ENCODE measurements around the gene CALHM5.

The CALHM5 gene

GRCh38 chr6:116556065-116556464 is 44.6 kb downstream of the CALHM5 start:
- DNase-seq, result no peak

- DNase-seq, result no peak
Measured at GRCh38 chr6:116556814-116557415, 45.5 kb downstream of the CALHM5 start.

GRCh38 chr6:116557893-116558292 is 46.5 kb downstream of the CALHM5 start:
- DNase-seq, result no peak

GRCh38 chr6:116560130-116560529 is 48.7 kb downstream of the CALHM5 start:
- no peak for DNase-seq

GRCh38 chr6:116561377-116562018 is 50.1 kb downstream of the CALHM5 start:
- peak; percentile 76 for DNase-seq

GRCh38 chr6:116562019-116562403 is 50.6 kb downstream of the CALHM5 start:
- DNase-seq, result no peak

GRCh38 chr6:116562614-116563013 is 51.2 kb downstream of the CALHM5 start:
- no peak for DNase-seq

- no peak for DNase-seq
Measured at GRCh38 chr6:116563830-116564229, 52.4 kb downstream of the CALHM5 start.

GRCh38 chr6:116564311-116564710 is 52.9 kb downstream of the CALHM5 start:
- DNase-seq, result no peak

- DNase-seq, result no peak
Measured at GRCh38 chr6:116564921-116565872, 53.8 kb downstream of the CALHM5 start.

GRCh38 chr6:116568111-116568510 is 56.7 kb downstream of the CALHM5 start:
- no peak for DNase-seq

GRCh38 chr6:116568821-116569755 is 57.6 kb downstream of the CALHM5 start:
- no peak for DNase-seq

GRCh38 chr6:116570856-116571682 is 59.6 kb downstream of the CALHM5 start, which contains the start of gene RWDD1:
RWDD1 (plus strand) TSS chr6:116571504; CDS start chr6:116571583, 79 bp downstream.
- peak; percentile 99 for DNase-seq

GRCh38 chr6:116571683-116572000 is 60.2 kb downstream of the CALHM5 start:
- no peak for DNase-seq

- peak; percentile 22 for DNase-seq
Measured at GRCh38 chr6:116572162-116572561, 60.7 kb downstream of the CALHM5 start.

Data from NCI-H2171 treated with DMSO at 0.1 percent for 48 hours (cell line).